Loucy (cell line): Measurements from ENCODE around the gene FKBP4.

Experiments
- CTCF ChIP-seq: fragments of 200-600 bp; sonication (generic); conservative IDR thresholded peaks from 2 replicates; pipeline ENCODE4 v1.5.1; 2014; ENCODE audit warnings: mild to moderate bottlenecking, antibody characterized with exemption, low read length
- EZH2phosphoT487 ChIP-seq: fragments of 200-600 bp; IDR thresholded peaks from 2 replicates; pipeline ENCODE4 v1.6.1; 2018; ENCODE audit warnings: antibody characterized with exemption, mild to moderate bottlenecking, moderate library complexity, borderline replicate concordance

DNA sequence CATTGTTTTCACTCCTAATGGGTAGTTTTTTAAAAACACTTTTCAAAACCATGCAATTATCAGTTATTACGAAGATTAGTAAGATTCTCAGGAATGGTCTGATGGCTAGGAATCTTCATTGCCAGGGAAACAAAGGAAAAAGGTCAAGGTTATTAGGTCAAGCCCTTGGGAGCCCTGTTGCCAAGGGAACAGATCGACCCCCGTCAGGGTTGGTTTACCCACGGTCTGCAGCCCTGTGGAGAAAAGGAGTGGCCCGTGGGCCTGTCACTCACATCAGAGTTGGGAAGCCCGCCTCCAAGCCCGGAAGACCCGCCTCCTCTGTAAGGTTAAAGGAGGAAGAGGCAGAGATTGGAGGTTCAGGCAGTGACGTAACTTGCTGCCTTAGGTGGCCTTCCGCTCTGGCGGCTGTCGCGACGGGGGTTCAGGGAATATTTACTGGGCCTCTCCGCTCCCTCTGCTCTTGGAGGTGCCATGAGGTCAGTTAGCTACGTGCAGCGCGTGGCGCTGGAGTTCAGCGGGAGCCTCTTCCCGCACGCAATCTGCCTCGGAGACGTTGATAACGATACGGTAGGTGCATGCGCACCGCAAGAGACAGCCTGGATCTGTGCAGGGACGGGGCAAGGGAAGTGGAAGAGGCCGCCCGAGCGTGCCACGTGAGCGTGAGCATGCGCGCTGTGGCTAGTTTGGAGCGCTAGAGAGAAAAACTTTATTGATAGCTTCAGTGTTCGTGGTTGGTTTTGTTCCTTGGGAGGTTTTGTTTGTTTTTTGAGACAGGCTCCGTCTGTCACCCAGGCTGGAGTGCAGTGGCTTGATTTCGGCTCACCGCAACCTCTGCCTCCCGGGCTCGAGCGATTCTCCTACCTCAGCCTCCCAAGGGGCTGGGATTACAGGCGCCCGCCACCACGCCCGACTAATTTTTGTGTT lies 17.8 kb downstream of the FKBP4 start, which contains the start of gene ITFG2:
- TF ChIP-seq CTCF (no peak), EZH2phosphoT487 (no peak)
